HCT116 (cell line): ENCODE measurements around the gene LEO1. TPM values are rescaled to one million over a fixed set of nuclear protein-coding genes. Genes with fewer than 3 reads are reported as not detected.

Experiments used
- ATAC-seq: fragments of 200-7000 bp; cut with Tn5 transposase; 2 replicates; pipeline ENCODE4 v1.9.1; 2020; ENCODE audit warnings: mild to moderate bottlenecking, moderate library complexity
- BruUV-seq: library from RNA; stranded (reverse); fragments of 400-500 nt; replicated peaks from 2 replicates; lab custom pipeline; 2021; lab: Mats Ljungman, UMichigan
- CTCF ChIA-PET: fragments of 300-600 bp; sonication (Branson Sonifier 250); formaldehyde crosslinking; loops from one replicate; lab custom pipeline; 2021; ENCODE audit warnings: antibody characterized with exemption; lab: Charles Lee
- POLR2A ChIA-PET: fragments of 300-600, 350-600 bp; sonication (Branson Sonifier 250); formaldehyde crosslinking; loops from one replicate; lab custom pipeline; 2021; ENCODE audit warnings: antibody characterized with exemption; lab: Charles Lee
- RAD21 ChIA-PET, 2 experiments: fragments of 300-600 bp; sonication (Branson Sonifier 250); formaldehyde crosslinking; loops; one replicate each; lab custom pipeline; 2023; ENCODE audit warnings: low total read pairs in 2 of 2; ENCODE audit not compliant: uncharacterized antibody in 2 of 2, unreplicated experiment in 2 of 2, low non-redundant PET in 1 of 2; lab: Charles Lee
- DNase-seq: peaks from one replicate; pipeline ENCODE4 v3.0.0-alpha.2; 2010; ENCODE audit warnings: low read depth, low spot score
- H2AFZ ChIP-seq: fragments of 200-600 bp; shearing (Covaris generic), sonication (generic); 2 replicates; pipeline ENCODE4 v1.6.1; 2017; ENCODE audit warnings: low read depth, mixed run types, mixed read lengths, antibody characterized with exemption, low read length; ENCODE audit not compliant: poor library complexity, severe bottlenecking
- H3K27ac ChIP-seq: 2 replicates; pipeline ENCODE4 v1.5.1; 2012; ENCODE audit warnings: low read depth, low read length
- H3K27me3 ChIP-seq: fragments of 200-600 bp; sonication (generic); 2 replicates; pipeline ENCODE4 v1.6.1; 2016; ENCODE audit warnings: mixed run types, low read length, mixed read lengths; ENCODE audit not compliant: insufficient read depth
- H3K36me3 ChIP-seq, 2 experiments: fragments of 200-500 bp in 1 of 2; fragments of 200-600 bp in 1 of 2; sonication (Bioruptor generic) in 1 of 2; sonication (generic) in 1 of 2; 2 replicates each; pipeline versions ENCODE4 v1.5.1 to v1.6.1; 2014 to 2016; ENCODE audit warnings: low read length in 2 of 2, inconsistent platforms in 1 of 2, mixed read lengths in 1 of 2, mixed run types in 1 of 2; ENCODE audit not compliant: insufficient read depth in 2 of 2, control insufficient read depth in 1 of 2
- H3K4me1 ChIP-seq, 2 experiments: fragments of 200-600 bp in 1 of 2; sonication (generic) in 1 of 2; 2 replicates each; pipeline versions ENCODE4 v1.5.1 to v1.6.1; 2012 to 2017; ENCODE audit warnings: low read length in 2 of 2, inconsistent platforms in 1 of 2, mild to moderate bottlenecking in 1 of 2, mixed read lengths in 1 of 2, mixed run types in 1 of 2, moderate library complexity in 1 of 2; ENCODE audit not compliant: insufficient read depth in 2 of 2, control insufficient read depth in 1 of 2
- H3K4me2 ChIP-seq: fragments of 200-600 bp; sonication (generic); 2 replicates; pipeline ENCODE4 v1.6.1; 2017; ENCODE audit warnings: mixed run types, low read length, mixed read lengths
- H3K4me3 ChIP-seq, 2 experiments: fragments of 200-600 bp in 1 of 2; sonication (generic) in 1 of 2; replicated peaks in 1 of 2; 2 replicates each; pipeline ENCODE4 v1.5.1; 2011 to 2016; ENCODE audit warnings: low read length in 2 of 2, control low read depth in 1 of 2, low read depth in 1 of 2, mild to moderate bottlenecking in 1 of 2, mixed read lengths in 1 of 2, mixed run types in 1 of 2
- H3K79me2 ChIP-seq: fragments of 200-600 bp; sonication (generic); 2 replicates; pipeline ENCODE4 v1.6.1; 2017; ENCODE audit warnings: mild to moderate bottlenecking, mixed run types, low read length, moderate library complexity, mixed read lengths; ENCODE audit not compliant: insufficient read depth
- H3K9ac ChIP-seq: fragments of 200-600 bp; sonication (generic); 2 replicates; pipeline ENCODE4 v1.6.1; 2016; ENCODE audit warnings: low read length, mixed read lengths
- H3K9me2 ChIP-seq: fragments of 200-600 bp; sonication (generic), shearing (Covaris generic); 2 replicates; pipeline ENCODE4 v1.6.1; 2017; ENCODE audit warnings: mixed run types, mild to moderate bottlenecking, moderate library complexity; ENCODE audit not compliant: insufficient read depth
- H3K9me3 ChIP-seq, 2 experiments: fragments of 200-500 bp in 1 of 2; fragments of 200-600 bp in 1 of 2; sonication (Bioruptor generic) in 1 of 2; sonication (generic) in 1 of 2; 2 replicates each; pipeline ENCODE4 v1.6.1; 2014 to 2017; ENCODE audit warnings: low read length in 2 of 2, mixed read lengths in 2 of 2, inconsistent platforms in 1 of 2, low read depth in 1 of 2, mild to moderate bottlenecking in 1 of 2, mixed run types in 1 of 2, moderate library complexity in 1 of 2; ENCODE audit not compliant: control insufficient read depth in 1 of 2, insufficient read depth in 1 of 2
- H4K20me1 ChIP-seq: fragments of 200-600 bp; sonication (generic), shearing (Covaris generic); 2 replicates; pipeline ENCODE4 v1.6.1; 2017; ENCODE audit warnings: mixed run types, mild to moderate bottlenecking, moderate library complexity; ENCODE audit not compliant: insufficient read depth
- CBX3 ChIP-seq: IDR thresholded peaks from 2 replicates; pipeline ENCODE4 v1.6.1; 2012; ENCODE audit warnings: low read depth
- CEBPB ChIP-seq: IDR thresholded peaks from 2 replicates; pipeline ENCODE4 v1.6.1; 2012; ENCODE audit warnings: low read depth
- EGR1 ChIP-seq: IDR thresholded peaks from 2 replicates; pipeline ENCODE4 v1.6.1; 2012; ENCODE audit warnings: low read depth
- ELF1 ChIP-seq: IDR thresholded peaks from 2 replicates; pipeline ENCODE4 v1.6.1; 2012; ENCODE audit warnings: low read depth, borderline replicate concordance
- EZH2phosphoT487 ChIP-seq: fragments of 200-600 bp; IDR thresholded peaks from 2 replicates; pipeline ENCODE4 v1.6.1; 2018; ENCODE audit warnings: antibody characterized with exemption, borderline replicate concordance
- POLR2A ChIP-seq: IDR thresholded peaks from 2 replicates; pipeline ENCODE4 v1.7.0; 2011; ENCODE audit warnings: borderline replicate concordance; ENCODE audit not compliant: insufficient read depth, insufficient read length; ENCODE audit errors: extremely low read depth
- RAD21 ChIP-seq: IDR thresholded peaks from 2 replicates; pipeline ENCODE4 v1.6.1; 2012; ENCODE audit warnings: low read depth, mild to moderate bottlenecking
- SIN3A ChIP-seq: IDR thresholded peaks from 2 replicates; pipeline ENCODE4 v1.6.1; 2012; ENCODE audit warnings: low read depth
- SP1 ChIP-seq: IDR thresholded peaks from 2 replicates; pipeline ENCODE4 v1.6.1; 2012; ENCODE audit warnings: low read depth
- SRF ChIP-seq: IDR thresholded peaks from 2 replicates; pipeline ENCODE4 v1.6.1; 2012; ENCODE audit warnings: low read depth
- ZFX ChIP-seq: fragments of 450-650 bp; IDR thresholded peaks from 2 replicates; pipeline ENCODE4 v1.6.1; 2017
- ZNF274 ChIP-seq: fragments of 200-500 bp; sonication (Bioruptor generic); IDR thresholded peaks from 2 replicates; pipeline ENCODE4 v1.6.1; 2014; ENCODE audit warnings: mild to moderate bottlenecking, low read depth, low read length, inconsistent platforms
- intact Hi-C: fragments of 100-400 bp; cut with micrococcal nuclease; formaldehyde crosslinking; loops from 2 replicates; pipeline ENCODE4 v1.10.0; 2022
- total RNA-seq: library from RNA; stranded (reverse); gene quantifications from one replicate; pipeline ENCODE4 v1.2.1, GENCODE V29; 2021; ENCODE audit not compliant: unreplicated experiment
- TF ChIP-seq, protein P1 (sequence below), 3 experiments: fragments of 200-600 bp in 1 of 3; sonication (generic) in 1 of 3; IDR thresholded peaks in 2 of 3; conservative IDR thresholded peaks in 1 of 3; 2 replicates each; pipeline ENCODE4 v1.5.1; 2012 to 2017; ENCODE audit warnings: low read depth in 2 of 3, low read length in 2 of 3, antibody characterized with exemption in 1 of 3, borderline replicate concordance in 1 of 3, control low read depth in 1 of 3, mild to moderate bottlenecking in 1 of 3, mixed read lengths in 1 of 3, mixed run types in 1 of 3, moderate library complexity in 1 of 3; ENCODE audit not compliant: insufficient read depth in 1 of 3
- TF ChIP-seq, protein P2 (sequence below): IDR thresholded peaks from 2 replicates; pipeline ENCODE4 v1.6.1; 2011; ENCODE audit warnings: mild to moderate bottlenecking, low read length, moderate library complexity; ENCODE audit not compliant: insufficient replicate concordance; ENCODE audit errors: extremely low read depth
- TF ChIP-seq, protein P3 (sequence below): IDR thresholded peaks from 2 replicates; pipeline ENCODE4 v1.6.1; 2012; ENCODE audit warnings: low read depth
- TF ChIP-seq, protein P4 (sequence below): IDR thresholded peaks from 2 replicates; pipeline ENCODE4 v1.6.1; 2012

The LEO1 gene
- total RNA-seq, 1 experiment from 2014 or later, result 27.8 TPM

DNA sequence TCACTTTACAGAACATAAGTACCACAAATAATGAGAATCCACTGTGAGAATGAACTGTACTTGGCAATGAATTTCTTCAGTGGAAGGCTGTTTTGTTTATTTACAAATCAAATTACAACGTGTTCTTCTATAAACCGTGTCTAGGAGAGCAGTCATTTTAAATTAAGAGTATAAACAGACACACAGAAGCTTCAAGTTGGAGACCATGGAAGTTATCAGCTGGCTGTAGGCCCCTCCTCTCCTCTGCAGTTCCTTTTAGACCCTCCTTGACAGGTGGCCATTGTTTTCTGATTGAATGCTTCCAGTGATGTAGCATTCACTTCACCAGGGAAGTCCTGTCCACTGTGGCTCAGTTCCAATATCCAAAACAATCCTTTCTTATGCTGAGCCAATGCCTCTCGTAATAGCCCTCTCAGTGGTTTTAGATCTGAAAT is 40.1 kb upstream of the LEO1 start:
- intact Hi-C loops, result no loop called here
- no peaks in the 10 kb centered on the region for H3K27me3 ChIP-seq
- no peak overlapping the region for H3K9ac ChIP-seq
- H3K79me2 ChIP-seq, result no peaks in the 10 kb centered on the region
- peak overlapping the region; percentile 53; the same call in 1 of the 2 replicates for H3K4me2 ChIP-seq
- no peaks in the 10 kb centered on the region for H3K9me3 ChIP-seq
- CTCF ChIA-PET, result no interaction called here
- DNase-seq (no peak), ATAC-seq (no peak)
- H3K9me2 ChIP-seq, result no peaks in the 10 kb centered on the region
- no peaks in the 10 kb centered on the region for H4K20me1 ChIP-seq
- POLR2A ChIA-PET, result no interaction called here
- no peaks in the 10 kb centered on the region for H3K36me3 ChIP-seq
- peaks cover 13 to 28% of the 10 kb centered on the region in 2 experiments; a peak in 3 of 4 replicates for H3K4me1 ChIP-seq
- H3K4me3 ChIP-seq, result no peak overlapping the region
- TF ChIP-seq EGR1 (no peak), ELF1 (no peak), ZNF274 (no peak), POLR2A (no peak), RAD21 (no peak), SIN3A (no peak), CEBPB (no peak), CBX3 (no peak), SP1 (no peak), ZFX (no peak), EZH2phosphoT487 (no peak), SRF (no peak)
- TF ChIP-seq, protein P1, sequence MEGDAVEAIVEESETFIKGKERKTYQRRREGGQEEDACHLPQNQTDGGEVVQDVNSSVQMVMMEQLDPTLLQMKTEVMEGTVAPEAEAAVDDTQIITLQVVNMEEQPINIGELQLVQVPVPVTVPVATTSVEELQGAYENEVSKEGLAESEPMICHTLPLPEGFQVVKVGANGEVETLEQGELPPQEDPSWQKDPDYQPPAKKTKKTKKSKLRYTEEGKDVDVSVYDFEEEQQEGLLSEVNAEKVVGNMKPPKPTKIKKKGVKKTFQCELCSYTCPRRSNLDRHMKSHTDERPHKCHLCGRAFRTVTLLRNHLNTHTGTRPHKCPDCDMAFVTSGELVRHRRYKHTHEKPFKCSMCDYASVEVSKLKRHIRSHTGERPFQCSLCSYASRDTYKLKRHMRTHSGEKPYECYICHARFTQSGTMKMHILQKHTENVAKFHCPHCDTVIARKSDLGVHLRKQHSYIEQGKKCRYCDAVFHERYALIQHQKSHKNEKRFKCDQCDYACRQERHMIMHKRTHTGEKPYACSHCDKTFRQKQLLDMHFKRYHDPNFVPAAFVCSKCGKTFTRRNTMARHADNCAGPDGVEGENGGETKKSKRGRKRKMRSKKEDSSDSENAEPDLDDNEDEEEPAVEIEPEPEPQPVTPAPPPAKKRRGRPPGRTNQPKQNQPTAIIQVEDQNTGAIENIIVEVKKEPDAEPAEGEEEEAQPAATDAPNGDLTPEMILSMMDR (IDR thresholded peaks at IDR 0.05 in 2 of 3, conservative IDR thresholded peaks at IDR 0.05 in 1 of 3; ENCODE audit: borderline replicate concordance in 1 of 3, insufficient read depth in 1 of 3, low read depth in 2 of 3, low read length in 2 of 3), result no peak
- TF ChIP-seq, protein P2, sequence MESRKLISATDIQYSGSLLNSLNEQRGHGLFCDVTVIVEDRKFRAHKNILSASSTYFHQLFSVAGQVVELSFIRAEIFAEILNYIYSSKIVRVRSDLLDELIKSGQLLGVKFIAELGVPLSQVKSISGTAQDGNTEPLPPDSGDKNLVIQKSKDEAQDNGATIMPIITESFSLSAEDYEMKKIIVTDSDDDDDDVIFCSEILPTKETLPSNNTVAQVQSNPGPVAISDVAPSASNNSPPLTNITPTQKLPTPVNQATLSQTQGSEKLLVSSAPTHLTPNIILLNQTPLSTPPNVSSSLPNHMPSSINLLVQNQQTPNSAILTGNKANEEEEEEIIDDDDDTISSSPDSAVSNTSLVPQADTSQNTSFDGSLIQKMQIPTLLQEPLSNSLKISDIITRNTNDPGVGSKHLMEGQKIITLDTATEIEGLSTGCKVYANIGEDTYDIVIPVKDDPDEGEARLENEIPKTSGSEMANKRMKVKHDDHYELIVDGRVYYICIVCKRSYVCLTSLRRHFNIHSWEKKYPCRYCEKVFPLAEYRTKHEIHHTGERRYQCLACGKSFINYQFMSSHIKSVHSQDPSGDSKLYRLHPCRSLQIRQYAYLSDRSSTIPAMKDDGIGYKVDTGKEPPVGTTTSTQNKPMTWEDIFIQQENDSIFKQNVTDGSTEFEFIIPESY, result no peak
- TF ChIP-seq, protein P3, sequence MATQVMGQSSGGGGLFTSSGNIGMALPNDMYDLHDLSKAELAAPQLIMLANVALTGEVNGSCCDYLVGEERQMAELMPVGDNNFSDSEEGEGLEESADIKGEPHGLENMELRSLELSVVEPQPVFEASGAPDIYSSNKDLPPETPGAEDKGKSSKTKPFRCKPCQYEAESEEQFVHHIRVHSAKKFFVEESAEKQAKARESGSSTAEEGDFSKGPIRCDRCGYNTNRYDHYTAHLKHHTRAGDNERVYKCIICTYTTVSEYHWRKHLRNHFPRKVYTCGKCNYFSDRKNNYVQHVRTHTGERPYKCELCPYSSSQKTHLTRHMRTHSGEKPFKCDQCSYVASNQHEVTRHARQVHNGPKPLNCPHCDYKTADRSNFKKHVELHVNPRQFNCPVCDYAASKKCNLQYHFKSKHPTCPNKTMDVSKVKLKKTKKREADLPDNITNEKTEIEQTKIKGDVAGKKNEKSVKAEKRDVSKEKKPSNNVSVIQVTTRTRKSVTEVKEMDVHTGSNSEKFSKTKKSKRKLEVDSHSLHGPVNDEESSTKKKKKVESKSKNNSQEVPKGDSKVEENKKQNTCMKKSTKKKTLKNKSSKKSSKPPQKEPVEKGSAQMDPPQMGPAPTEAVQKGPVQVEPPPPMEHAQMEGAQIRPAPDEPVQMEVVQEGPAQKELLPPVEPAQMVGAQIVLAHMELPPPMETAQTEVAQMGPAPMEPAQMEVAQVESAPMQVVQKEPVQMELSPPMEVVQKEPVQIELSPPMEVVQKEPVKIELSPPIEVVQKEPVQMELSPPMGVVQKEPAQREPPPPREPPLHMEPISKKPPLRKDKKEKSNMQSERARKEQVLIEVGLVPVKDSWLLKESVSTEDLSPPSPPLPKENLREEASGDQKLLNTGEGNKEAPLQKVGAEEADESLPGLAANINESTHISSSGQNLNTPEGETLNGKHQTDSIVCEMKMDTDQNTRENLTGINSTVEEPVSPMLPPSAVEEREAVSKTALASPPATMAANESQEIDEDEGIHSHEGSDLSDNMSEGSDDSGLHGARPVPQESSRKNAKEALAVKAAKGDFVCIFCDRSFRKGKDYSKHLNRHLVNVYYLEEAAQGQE, result no peak
- TF ChIP-seq, protein P4, sequence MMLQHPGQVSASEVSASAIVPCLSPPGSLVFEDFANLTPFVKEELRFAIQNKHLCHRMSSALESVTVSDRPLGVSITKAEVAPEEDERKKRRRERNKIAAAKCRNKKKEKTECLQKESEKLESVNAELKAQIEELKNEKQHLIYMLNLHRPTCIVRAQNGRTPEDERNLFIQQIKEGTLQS, result no peak
- H3K27ac ChIP-seq, result no peak overlapping the region
- H2AFZ ChIP-seq, result peak overlapping the region; percentile 90
- no TSS peak for BruUV-seq
- RAD21 ChIA-PET, result no interaction called here
